DND-41 (cell line): ENCODE data around the gene CYP4V2.

ENCODE experiments used
- ATAC-seq: fragments of 200-7000 bp; cut with Tn5 transposase; 3 replicates; pipeline ENCODE4 v1.9.1; 2021; ENCODE audit warnings: low read depth; ENCODE audit not compliant: insufficient read depth
- DNase-seq: peaks from one replicate; pipeline ENCODE4 v3.0.0-alpha.2; 2020
- H2AFZ ChIP-seq: 2 replicates; pipeline ENCODE4 v1.6.0; 2012; ENCODE audit warnings: low read depth, low read length
- H3K27ac ChIP-seq: 2 replicates; pipeline ENCODE4 v1.5.1; 2012; ENCODE audit warnings: low read length, inconsistent platforms
- H3K27me3 ChIP-seq: fragments of 200-600 bp; sonication (generic); 2 replicates; pipeline ENCODE4 v1.6.0; 2012; ENCODE audit warnings: low read length, mild to moderate bottlenecking, inconsistent platforms; ENCODE audit not compliant: insufficient read depth, poor library complexity
- H3K36me3 ChIP-seq: 2 replicates; pipeline ENCODE4 v1.5.1; 2012; ENCODE audit warnings: low read length, inconsistent platforms; ENCODE audit not compliant: insufficient read depth
- H3K4me1 ChIP-seq: 2 replicates; pipeline ENCODE4 v1.5.1; 2012; ENCODE audit warnings: mild to moderate bottlenecking, low read length; ENCODE audit not compliant: insufficient read depth
- H3K4me2 ChIP-seq: 2 replicates; pipeline ENCODE4 v1.6.0; 2012; ENCODE audit warnings: mild to moderate bottlenecking, moderate library complexity, low read length, inconsistent platforms; ENCODE audit not compliant: insufficient read depth
- H3K4me3 ChIP-seq, 2 experiments: fragments of 200-600 bp in 1 of 2; shearing (Covaris generic) in 1 of 2; 2 replicates each; pipeline ENCODE4 v1.5.1; 2012 to 2016; ENCODE audit warnings: inconsistent platforms in 2 of 2, low read length in 2 of 2, mild to moderate bottlenecking in 2 of 2, low read depth in 1 of 2, moderate library complexity in 1 of 2
- H3K79me2 ChIP-seq: 2 replicates; pipeline ENCODE4 v1.6.0; 2012; ENCODE audit warnings: low read length, inconsistent platforms; ENCODE audit not compliant: insufficient read depth
- H3K9ac ChIP-seq: 2 replicates; pipeline ENCODE4 v1.6.0; 2012; ENCODE audit warnings: low read depth, mild to moderate bottlenecking, inconsistent platforms, low read length, moderate library complexity
- H3K9me3 ChIP-seq: 2 replicates; pipeline ENCODE4 v1.5.1; 2012; ENCODE audit warnings: low read length, moderate library complexity, mild to moderate bottlenecking, inconsistent platforms; ENCODE audit not compliant: insufficient read depth, severe bottlenecking
- H4K20me1 ChIP-seq: 2 replicates; pipeline ENCODE4 v1.6.0; 2012; ENCODE audit warnings: low read length; ENCODE audit not compliant: insufficient read depth
- CTCF ChIP-seq: IDR thresholded peaks from 2 replicates; pipeline ENCODE4 v1.5.1; 2012; ENCODE audit warnings: borderline replicate concordance, low read length, moderate library complexity, mild to moderate bottlenecking; ENCODE audit not compliant: poor library complexity, severe bottlenecking; ENCODE audit errors: extremely low read depth
- EZH2 ChIP-seq: IDR thresholded peaks from 3 replicates; pipeline ENCODE4 v1.6.1; 2012; ENCODE audit warnings: borderline replicate concordance, low read depth, mild to moderate bottlenecking, moderate library complexity, low read length, inconsistent platforms; ENCODE audit not compliant: severe bottlenecking

Gene CYP4V2

GRCh38 chr4:186168750-186169149 lies 22.6 kb upstream of the CYP4V2 start:
- H3K4me2 ChIP-seq = no peak overlapping the region
- no peaks in the 10 kb centered on the region for H4K20me1 ChIP-seq
- H3K9me3 ChIP-seq = no peaks in the 10 kb centered on the region
- DNase-seq = no peak
- H3K36me3 ChIP-seq = no peaks in the 10 kb centered on the region
- H3K27me3 ChIP-seq = no peaks in the 10 kb centered on the region
- no peak overlapping the region for H2AFZ ChIP-seq
- H3K9ac ChIP-seq = no peak overlapping the region
- no peaks in the 10 kb centered on the region for H3K4me1 ChIP-seq
- TF ChIP-seq CTCF (no peak), EZH2 (no peak)
- no peaks in the 10 kb centered on the region for H3K79me2 ChIP-seq
- ATAC-seq = no peak
- no peak overlapping the region for H3K27ac ChIP-seq
- no peak overlapping the region for H3K4me3 ChIP-seq

- Histone ChIP-seq H3K36me3 (no peaks in the 10 kb centered on the region), H3K27me3 (no peaks in the 10 kb centered on the region), H3K9ac (no peak overlapping the region), H2AFZ (no peak overlapping the region), H3K4me3 (no peak overlapping the region), H3K4me2 (no peak overlapping the region), H4K20me1 (no peaks in the 10 kb centered on the region), H3K27ac (no peak overlapping the region), H3K9me3 (no peaks in the 10 kb centered on the region), H3K79me2 (no peaks in the 10 kb centered on the region), H3K4me1 (no peaks in the 10 kb centered on the region)
- TF ChIP-seq CTCF (no peak), EZH2 (no peak)
- DNase-seq = no peak
- no peak for ATAC-seq
These were observed 21.9 kb upstream of the CYP4V2 start for GRCh38 chr4:186169333-186169944.

- Histone ChIP-seq H3K4me3 (no peak overlapping the region), H2AFZ (no peak overlapping the region), H3K9ac (no peak overlapping the region), H3K4me2 (no peak overlapping the region), H3K27ac (no peak overlapping the region), H4K20me1 (no peaks in the 10 kb centered on the region), H3K9me3 (no peaks in the 10 kb centered on the region), H3K36me3 (no peaks in the 10 kb centered on the region), H3K4me1 (no peaks in the 10 kb centered on the region), H3K79me2 (no peaks in the 10 kb centered on the region), H3K27me3 (no peaks in the 10 kb centered on the region)
- TF ChIP-seq EZH2 = no peak
- no peak for TF ChIP-seq CTCF
- DNase-seq (no peak), ATAC-seq (peak; percentile 24; the same call in 1 of the 3 replicates)
These were observed 21.2 kb upstream of the CYP4V2 start for GRCh38 chr4:186169945-186170802.
